Measurements from ENCODE around the gene RUNX2. TPM values are rescaled to one million over a fixed set of nuclear protein-coding genes. Genes with fewer than 3 reads are reported as not detected.
A peak's percentile ranks its signal among the peaks of the same experiment; 100 is the strongest.

The RUNX2 gene
- total and polyA plus RNA-seq, 2 of the 8 experiments (the other 6 are each of a cell fraction or from before 2014, with no cell fraction given), result 0.26 to 1.2 TPM

DNA sequence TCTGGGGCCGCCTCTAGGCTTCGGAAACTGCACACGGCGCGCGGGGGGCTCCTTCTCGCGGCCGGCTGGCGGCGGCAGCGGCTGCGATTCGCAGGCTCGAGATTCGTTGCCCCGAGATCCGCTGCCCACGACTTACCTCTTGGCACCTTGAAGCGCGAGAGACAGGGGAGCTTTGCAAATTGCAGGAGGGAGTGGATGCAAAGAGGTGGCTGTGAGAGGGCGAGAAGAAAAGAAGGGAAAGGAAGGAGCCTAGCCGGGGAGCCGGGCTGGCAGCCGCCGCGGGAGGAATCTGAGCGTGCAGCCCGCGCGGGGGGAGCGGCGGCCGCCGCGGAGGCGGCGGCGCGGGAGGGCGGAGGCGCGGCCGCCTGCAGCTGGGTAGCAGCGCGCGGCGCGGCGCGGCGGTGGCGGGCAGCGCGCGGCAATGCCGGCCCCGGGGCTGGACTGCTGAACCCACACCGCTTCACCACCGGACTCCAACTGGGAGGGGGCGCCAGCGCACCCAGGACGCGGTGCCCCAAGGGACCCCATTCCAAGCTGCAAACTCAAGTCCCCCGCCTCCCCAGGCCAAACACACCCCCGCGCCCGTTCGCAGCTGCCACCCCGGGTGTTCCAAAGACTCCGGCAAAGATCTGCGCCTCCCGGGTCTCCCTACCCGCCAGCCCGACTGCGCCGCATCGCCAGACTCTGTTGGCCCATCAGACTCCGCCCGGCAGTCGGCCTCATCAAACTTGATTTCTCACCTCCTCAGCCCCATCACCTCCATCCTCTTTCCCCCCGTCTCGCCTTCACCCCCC, 93.8 kb downstream of the RUNX2 start:
- H4K8ac ChIP-seq (ENCODE audit: extremely low read depth, insufficient read depth, low read length), result no peak overlapping the region
- FAIRE-seq (no peak), DNase-seq (ENCODE audit: low read depth in 1 of 2, low spot score in 2 of 2) (peak in 1 of 2 experiments; percentile 71)
- no peak overlapping the region for H4K91ac ChIP-seq (replicated peaks; ENCODE audit: insufficient read length, low read length)
- H3K9me3 ChIP-seq (ENCODE audit: insufficient read depth in 2 of 2, low read depth in 1 of 2, low read length in 1 of 2), result no peaks in the 10 kb centered on the region
- H3K79me1 ChIP-seq (ENCODE audit: low read depth, low read length), result no peaks in the 10 kb centered on the region
- H3K18ac ChIP-seq (ENCODE audit: extremely low read depth, low read length), result peak overlapping the region; percentile 32
- H3K14ac ChIP-seq (ENCODE audit: insufficient read length), result no peak overlapping the region
- no peak overlapping the region for H2BK12ac ChIP-seq (ENCODE audit: low read depth, low read length)
- H3K56ac ChIP-seq (replicated peaks; ENCODE audit: insufficient read length, low read depth, low read length), result no peak overlapping the region
- H2AFZ ChIP-seq (ENCODE audit: low read length), result peak overlapping the region; percentile 73; the same call in 1 of the 2 replicates
- H4K20me1 ChIP-seq (replicated peaks in 1 of 2; ENCODE audit: control insufficient read depth in 1 of 2, insufficient read depth in 2 of 2, low read length in 2 of 2), result peaks cover 0 to 2% of the 10 kb centered on the region in 2 experiments
- H4K5ac ChIP-seq (ENCODE audit: insufficient read length, low read depth, low read length), result no peak overlapping the region
- H3K36me3 ChIP-seq (ENCODE audit: control insufficient read depth in 2 of 4, insufficient read depth in 4 of 4, low read length in 3 of 4), result no peaks in the 10 kb centered on the region
- no peak overlapping the region for H2BK5ac ChIP-seq (ENCODE audit: low read depth, low read length)
- TF ChIP-seq SIN3A (conservative IDR thresholded peaks at IDR 0.05 in 1 of 2, IDR thresholded peaks at IDR 0.05 in 1 of 2; ENCODE audit: low read depth in 1 of 2, low read length in 2 of 2) (0 out of 4 replicates have a peak, but pooled peaks of 1 of the 2 experiments have one; percentile 34), RAD21 (IDR thresholded peaks at IDR 0.05 in 1 of 2, conservative IDR thresholded peaks at IDR 0.05 in 1 of 2; ENCODE audit: low read depth in 2 of 2, low read length in 2 of 2) (peak in 1 of 2 experiments; percentile 20; a peak in 2 of 4 replicates), EZH2 (IDR thresholded peaks at IDR 0.05; ENCODE audit: low read depth, low read length, severe bottlenecking) (peak; percentile 10), SRF (IDR thresholded peaks at IDR 0.05; ENCODE audit: low read depth, low read length) (no peak), PHF8 (conservative IDR thresholded peaks at IDR 0.05; ENCODE audit: low read depth, low read length) (0 out of 2 replicates have a peak, but pooled peaks have one; percentile 2), SUZ12 (IDR thresholded peaks at IDR 0.05; ENCODE audit: low read length) (peak; percentile 50), BRCA1 (IDR thresholded peaks at IDR 0.05; ENCODE audit: low read depth, low read length) (no peak), RNF2 (IDR thresholded peaks at IDR 0.05; ENCODE audit: borderline replicate concordance, low read depth, low read length, missing control alignments, poor library complexity, severe bottlenecking) (peak; percentile 55), KDM4A (IDR thresholded peaks at IDR 0.05; ENCODE audit: low read depth, low read length, severe bottlenecking) (peak; percentile 60)
- H3K27ac ChIP-seq (ENCODE audit: low read depth, low read length), result no peak overlapping the region
- no peaks in the 10 kb centered on the region for H3K79me2 ChIP-seq (ENCODE audit: control insufficient read depth in 1 of 2, insufficient read depth in 2 of 2, low read length in 2 of 2)
- H3K23me2 ChIP-seq (ENCODE audit: low read depth, low read length), result peaks cover 22% of the 10 kb centered on the region
- WGBS, 2 experiments (ENCODE audit: extremely low coverage in 1 of 2, insufficient coverage in 1 of 2, insufficient read length in 1 of 2, insufficient replicate concordance in 2 of 2, low coverage in 1 of 2, low lambda C conversion rate in 2 of 2, missing lambda C conversion rate in 1 of 2), result 0% methylated on average over 33 of the region's 83 CpGs; no CpG with 5 or more reads in 1 of the 2 experiments
- H2BK20ac ChIP-seq (ENCODE audit: low read length), result no peak overlapping the region; the same call in 1 of the 2 replicates
- no peak overlapping the region for H2AK5ac ChIP-seq (ENCODE audit: low read depth, low read length)
- ChIA-PET POLR2A (ENCODE audit: partially characterized antibody) (interaction anchor here (0.8 to 1.6 kb wide), 2 partner anchors 44 to 95 kb away, joined by 3 to 5 read pairs; partner anchors contain the start of gene SUPT3H), CTCF (ENCODE audit: partially characterized antibody) (interaction anchor here (2.5 kb wide), 1 partner anchor 792 kb away, joined by 8 read pairs; no protein-coding TSS in a partner anchor)
- no peak overlapping the region for H3K4ac ChIP-seq (replicated peaks; ENCODE audit: insufficient read length, low read depth, low read length)
- peak overlapping the region in 2 of 4 experiments; percentile 5 to 44; a peak in 1 of 7 replicates for H3K9ac ChIP-seq (replicated peaks in 1 of 4; ENCODE audit: extremely low read depth in 1 of 4, low read depth in 3 of 4, low read length in 3 of 4)
- H3K4me2 ChIP-seq (ENCODE audit: insufficient read depth in 1 of 2, low read depth in 2 of 2, low read length in 2 of 2), result peak overlapping the region; percentile 85 to 96
- H2BK15ac ChIP-seq (ENCODE audit: low read length), result no peak overlapping the region
- peaks cover 0 to 13% (median 3%) of the 10 kb centered on the region in 4 experiments; a peak in 5 of 7 replicates for H3K4me1 ChIP-seq (replicated peaks in 1 of 4; ENCODE audit: control insufficient read depth in 3 of 4, insufficient read depth in 4 of 4, low read length in 3 of 4)
- H3K27me3 ChIP-seq (replicated peaks in 1 of 4; ENCODE audit: control insufficient read depth in 3 of 4, extremely low read depth in 1 of 4, insufficient read depth in 3 of 4, low read length in 3 of 4), result peaks cover 26 to 72% (median 60%) of the 10 kb centered on the region in 4 experiments
- H2BK120ac ChIP-seq (replicated peaks; ENCODE audit: low read depth, low read length), result no peak overlapping the region
- no peak overlapping the region for H3K23ac ChIP-seq (ENCODE audit: insufficient read length)
- peak overlapping the region; percentile 54 to 83 (median 74) for H3K4me3 ChIP-seq (ENCODE audit: extremely low read depth in 1 of 4, insufficient read depth in 2 of 4, low read depth in 3 of 4, low read length in 4 of 4)

Measured in H1 (cell line).